Skin of body (tissue), 2 donors: ENCODE data around the gene KRAS. TPM values are rescaled to one million over a fixed set of nuclear protein-coding genes. Genes with fewer than 3 reads are reported as not detected.
A peak's percentile ranks its signal among the peaks of the same experiment; 100 is the strongest.

Experiments used
- DNase-seq: peaks from one replicate; lab custom pipeline; 2025; lab: John Stamatoyannopoulos, UW
- total RNA-seq: library from RNA; depleted of rRNA; stranded (reverse); fragments of >200 nt; gene quantifications from one replicate; pipeline ENCODE4 v1.2.3, GENCODE V29; 2014

KRAS gene
- total RNA-seq, 1 donor from 2014 or later: 16.9 TPM

DNA sequence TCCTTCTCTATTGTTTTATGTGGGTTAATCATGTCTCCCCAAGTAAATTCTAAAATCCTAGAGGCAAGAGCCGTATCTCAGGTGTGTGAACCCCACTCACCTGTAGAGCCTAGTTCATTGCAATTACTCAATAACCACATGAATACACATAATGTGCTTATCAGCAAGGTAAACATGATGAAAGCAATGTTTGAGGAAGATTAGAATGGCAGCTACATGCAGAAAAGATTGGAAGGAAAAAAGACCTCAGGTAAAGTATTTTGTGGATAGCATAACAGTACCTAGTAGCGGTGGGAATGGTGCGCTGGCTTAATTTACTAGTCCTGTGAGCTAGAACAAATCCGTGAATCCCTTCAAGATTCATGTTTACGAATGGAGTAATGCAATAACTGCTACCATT is 5.3 kb upstream of the KRAS start:
- DNase-seq: no peak

DNA sequence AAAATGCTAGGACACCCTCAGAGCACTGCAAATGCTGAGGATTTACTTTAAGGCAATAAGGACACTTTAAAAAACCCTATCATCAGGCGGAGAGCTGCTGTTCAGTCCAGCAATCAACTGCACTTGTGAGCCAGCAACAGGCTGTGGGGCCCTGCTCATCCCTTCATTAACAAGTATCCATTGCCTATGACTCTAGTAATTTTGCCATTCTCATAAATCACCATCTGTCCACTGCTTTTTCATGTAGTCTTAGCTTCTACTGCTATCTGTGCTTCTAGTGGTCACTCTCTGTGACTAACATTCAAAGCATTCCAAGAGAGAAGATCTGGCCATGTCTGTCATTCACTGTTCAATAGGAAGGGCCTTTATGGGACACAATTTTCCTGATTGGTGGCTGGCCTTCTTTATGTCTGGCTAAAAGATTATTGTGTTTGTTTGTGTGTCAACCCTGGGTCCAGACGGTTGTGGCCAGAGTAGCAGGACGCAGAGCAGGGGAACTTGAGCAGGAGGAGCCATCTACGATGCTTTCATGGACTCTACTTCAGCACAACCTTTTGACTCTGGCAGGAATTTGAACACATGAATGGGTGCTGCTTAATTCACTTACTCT is 3.6 kb upstream of the KRAS start:
- DNase-seq: no peak

DNA sequence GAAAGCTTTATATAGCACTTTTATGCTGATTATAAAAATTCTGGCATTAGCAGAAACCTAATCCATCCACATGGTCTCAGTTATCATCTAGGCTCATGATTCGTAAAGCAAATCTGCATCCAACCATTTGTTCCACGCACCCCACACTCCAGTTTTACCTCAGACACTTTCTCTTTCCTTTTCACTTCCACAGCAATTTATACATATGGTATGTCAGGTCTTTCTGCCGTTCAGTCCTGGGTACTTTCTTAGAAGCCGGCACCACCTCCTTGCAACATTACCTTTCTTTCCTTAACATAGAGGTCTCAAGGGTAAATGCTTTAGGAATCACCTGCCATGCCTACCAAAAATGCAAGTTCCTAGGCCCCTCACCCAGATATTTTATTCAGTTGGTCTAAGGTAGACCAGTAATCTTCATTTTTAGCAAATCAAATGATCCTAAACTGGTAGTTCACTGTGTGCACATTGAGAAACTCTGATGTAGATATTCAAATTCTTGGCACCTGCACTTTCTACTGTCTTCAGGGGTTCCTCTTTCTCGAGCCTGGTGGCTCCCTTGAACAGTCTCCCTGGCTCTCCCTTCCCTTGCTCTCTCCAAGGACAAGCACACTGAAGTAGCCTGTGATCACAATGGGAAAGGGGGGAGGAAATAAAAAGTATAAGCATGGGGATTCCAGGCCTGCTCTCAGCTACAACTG is 2.8 kb upstream of the KRAS start:
- DNase-seq: no peak

DNA sequence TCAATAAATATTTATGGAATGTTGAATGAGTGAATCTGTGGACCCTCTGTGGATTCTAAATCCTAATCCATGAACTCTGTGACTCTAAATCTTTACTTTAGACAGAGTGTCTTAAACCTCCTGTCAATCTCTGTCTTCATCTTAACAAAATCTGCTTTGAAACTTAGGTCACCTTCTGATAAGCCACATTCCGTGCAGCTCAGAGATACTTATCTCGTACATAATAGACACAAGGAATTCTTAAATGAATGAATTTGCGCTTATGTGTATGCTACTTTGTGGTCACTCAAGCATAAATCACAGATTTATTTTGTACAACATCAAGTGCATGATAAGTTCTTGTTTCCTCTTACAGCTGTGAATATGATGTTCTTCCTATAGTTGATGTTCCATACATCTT is 2.2 kb upstream of the KRAS start:
- no peak for DNase-seq

DNA sequence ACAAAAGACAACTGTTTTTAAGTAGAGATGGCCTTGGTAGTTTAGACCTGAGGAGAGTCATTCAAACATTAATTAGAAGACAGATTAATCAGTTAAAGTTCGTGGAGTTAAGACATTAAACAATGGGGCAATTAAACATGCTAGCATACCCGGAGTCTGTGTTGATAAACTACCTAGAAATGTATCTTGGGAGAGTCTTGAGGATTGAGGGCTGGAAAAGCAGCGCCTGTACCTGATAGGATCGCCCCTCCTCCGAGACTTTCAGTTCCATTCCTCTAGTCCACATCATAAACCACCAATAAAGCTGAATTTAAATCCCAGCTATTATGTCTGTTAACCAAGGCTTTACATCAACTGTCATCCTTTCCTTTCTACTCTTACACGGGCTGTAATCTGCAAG is 1.0 kb upstream of the KRAS start:
- DNase-seq: no peak

DNA sequence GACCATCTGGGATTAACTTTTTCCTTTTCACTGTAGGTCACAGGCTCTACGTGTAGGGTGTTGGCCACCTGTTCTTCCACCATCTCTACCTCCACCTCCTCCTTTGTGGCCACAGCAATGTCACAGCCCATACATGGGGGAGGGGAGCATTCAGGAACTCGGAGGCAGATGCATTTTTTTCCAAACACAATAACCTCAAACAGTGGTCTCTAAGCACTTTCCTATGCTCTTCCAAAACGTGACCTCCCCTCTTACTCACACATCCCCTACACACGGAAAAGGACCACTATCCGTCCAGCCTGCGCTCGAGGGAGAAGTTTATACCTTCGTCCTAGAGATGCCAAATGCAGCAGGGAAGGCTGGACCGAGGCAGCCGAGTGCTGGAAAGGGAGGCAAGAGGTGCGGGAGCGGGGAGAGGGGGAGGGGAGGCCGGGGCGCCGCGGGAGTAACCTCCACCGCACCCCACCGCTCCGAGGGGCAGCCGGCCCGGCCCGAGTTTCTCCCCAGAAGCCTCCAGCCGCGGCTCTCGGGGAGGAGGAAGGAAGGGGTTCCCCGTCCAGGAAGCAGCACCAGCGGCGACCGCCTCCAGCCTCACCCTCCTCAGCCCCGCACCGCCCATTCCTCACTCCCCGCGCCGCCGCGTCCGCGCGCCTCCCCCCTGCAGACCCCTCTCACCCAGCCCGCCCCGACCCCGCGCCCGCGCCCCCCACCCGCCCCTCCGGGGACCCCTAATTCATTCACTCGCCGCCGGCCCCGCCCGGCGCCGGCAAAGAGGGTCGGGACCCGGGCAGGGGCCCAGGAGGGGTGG is 594 bp downstream of the KRAS start:
- no peak for DNase-seq

DNA sequence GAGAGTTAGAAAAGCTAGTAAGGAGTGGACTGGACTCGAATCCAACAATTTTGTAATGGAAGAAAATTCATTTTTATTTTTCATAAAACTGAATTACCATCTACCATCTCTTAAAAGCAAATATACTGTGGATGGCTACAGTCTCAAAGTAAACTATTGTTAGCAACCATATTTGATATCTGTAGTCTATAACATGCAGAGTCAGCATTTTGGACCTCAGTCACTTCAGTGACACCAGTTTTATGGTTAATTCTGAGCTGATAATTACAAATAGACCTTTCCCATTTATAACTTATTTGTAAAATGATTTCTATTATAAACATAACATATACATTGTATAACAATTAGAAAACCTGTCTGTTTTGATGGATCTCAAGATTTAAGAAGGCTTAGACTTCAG is 2.0 kb downstream of the KRAS start:
- no peak for DNase-seq

DNA sequence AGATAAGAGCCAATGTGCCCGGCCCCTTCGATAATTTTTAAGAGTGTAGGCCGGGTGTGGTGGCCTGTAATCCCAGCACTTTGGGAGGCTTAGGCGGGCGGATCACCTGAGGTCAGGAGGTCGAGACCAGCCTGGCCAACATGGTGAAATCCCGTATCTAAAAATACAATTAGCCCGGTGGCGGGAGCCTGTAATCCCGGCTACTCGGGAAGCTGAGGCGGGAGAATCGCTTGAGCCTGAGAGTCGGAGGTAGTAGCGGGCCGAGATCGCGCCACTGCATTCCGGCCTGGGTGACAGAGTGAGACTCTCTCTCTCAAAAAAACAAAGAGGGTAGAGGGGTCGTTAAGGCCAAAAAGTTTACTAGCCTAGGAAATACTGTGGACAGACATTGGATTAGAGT is 2.6 kb downstream of the KRAS start:
- DNase-seq: no peak

DNA sequence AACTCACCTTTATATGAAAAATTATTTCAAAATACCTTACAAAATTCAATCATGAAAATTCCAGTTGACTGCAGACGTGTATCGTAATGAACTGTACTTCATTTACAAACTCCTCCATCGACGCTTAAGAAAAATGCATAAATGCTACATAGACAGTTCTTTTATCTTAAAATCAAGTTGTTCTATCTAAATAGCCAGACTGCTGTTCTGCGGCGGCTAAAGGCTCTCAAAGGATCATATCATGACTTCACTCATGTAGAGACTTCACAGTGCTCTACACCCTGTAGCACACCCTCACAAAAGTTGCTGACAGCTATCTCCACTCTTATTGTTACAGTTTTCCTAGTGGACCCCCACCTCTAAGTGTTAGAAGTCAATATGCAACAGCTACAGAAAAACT is 5.2 kb downstream of the KRAS start:
- DNase-seq: no peak

DNA sequence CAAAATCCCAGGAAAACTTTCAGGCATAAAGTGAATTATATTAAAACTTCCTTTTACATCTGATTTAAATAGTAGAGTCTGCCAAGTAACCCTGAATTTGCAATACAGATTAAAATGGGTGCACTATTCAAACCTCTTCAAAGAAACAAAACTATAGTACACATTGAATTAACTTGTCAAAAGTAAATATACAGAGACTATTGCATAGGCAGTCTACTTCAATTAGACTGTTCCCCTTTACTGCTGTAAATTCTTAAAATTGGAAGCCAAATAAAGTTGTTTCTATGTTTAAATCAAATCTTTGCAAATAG is 7.1 kb downstream of the KRAS start:
- no peak for DNase-seq

DNA sequence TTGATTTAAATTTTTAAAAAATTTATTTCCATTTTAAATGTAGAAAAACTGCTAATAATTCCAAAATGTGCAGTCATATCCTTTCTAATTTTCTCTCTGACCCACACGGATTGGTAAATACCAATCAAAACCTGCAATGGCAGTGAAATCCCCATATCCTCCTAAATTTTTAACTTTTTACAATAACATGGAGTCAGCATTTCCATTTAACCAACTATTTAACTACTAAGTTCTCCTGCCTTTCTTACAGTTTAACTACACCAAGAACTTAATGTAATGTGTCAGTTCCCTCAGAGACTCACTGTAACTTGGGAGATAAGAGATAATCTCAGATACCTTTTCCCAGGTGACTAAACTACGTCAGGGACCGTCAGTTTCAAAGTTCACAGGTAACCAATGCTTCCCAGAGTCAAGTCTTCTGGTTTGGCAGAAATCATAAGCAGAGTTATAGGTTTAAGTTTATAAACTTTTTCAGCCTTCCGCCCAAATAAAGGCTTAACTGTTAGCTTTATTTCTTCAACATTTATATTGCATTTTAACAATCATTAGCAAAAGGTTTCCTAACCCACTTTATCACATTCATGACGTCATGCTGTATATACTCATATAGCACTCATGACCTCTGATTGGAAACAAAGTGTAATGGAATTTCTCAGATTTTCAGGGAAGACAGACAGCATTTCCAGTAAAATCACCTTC is 7.6 kb downstream of the KRAS start:
- DNase-seq: no peak

DNA sequence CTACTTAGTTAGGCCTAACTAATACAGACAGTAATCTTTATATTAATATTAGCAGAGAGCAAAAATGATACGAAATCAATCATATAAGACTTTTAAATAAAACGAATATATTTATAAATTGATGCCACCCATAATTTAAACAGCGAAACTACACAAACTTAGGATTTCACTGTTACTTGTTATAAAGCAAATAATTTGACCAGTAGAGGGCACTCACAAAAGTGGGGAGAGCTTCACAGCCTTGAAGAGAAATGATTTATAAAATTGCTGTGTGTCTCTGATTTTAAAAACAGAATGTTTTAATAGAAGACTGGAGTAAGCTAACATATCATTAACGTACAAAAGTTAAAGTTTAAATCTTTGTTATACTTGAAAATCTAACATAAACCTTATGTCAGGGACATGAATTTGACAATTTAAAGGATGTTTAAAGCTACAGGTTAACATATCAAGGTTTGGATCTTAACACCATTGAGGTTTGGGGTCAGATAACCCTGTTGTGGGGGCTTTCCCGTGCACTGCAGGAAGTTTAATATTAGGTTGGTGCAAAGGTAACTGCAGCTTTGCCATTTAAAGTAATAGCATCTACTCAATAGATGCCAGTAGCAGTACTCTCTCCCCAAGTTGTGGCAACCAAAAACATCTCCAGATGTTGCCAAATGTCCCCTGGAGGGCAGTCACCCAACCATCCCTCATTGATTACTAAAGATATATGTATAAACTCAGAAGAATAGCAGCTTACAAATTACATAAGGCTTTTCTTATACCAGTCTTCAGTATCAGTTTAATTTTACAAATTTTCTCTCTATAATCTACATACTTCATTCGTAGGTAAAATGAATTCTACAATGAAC is 9.3 kb downstream of the KRAS start:
- DNase-seq: peak; percentile 46

DNA sequence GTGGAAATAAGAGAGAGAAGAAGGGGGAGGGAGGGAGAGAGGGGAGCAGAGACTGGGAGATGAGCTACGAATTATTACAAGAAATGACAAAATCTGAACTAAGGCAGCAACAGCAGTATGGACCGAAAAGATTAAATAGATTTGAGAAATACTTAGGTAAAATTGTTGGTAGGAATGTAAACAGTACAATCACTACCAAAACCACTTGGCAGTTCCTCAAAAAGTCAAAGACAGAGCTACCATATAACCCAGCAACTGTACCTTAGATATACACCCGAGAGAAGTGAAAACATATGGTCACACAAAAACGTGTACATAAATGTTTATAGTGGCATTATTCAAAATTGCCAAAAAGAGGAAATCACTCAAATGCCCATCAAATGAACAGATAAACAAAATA is 14.1 kb downstream of the KRAS start:
- no peak for DNase-seq

DNA sequence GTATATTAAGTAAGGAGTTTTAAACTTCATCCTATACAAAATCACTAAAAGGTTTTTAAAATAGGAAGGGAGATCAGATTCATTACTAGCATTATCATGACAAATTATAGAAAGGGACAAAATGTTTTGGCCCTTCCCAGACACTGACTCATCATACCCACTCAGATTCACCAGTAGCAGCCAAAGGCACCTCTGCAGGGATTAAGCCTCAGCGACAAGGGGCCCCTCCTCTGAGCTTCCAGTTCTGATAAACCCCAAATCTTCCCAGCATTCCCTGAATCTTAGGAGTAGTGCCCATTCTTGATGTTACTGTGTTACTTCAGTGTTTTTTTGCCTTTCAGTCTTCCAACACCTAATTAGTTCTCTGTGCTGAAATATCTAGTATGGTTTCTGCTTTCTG is 14.5 kb downstream of the KRAS start:
- no peak for DNase-seq

DNA sequence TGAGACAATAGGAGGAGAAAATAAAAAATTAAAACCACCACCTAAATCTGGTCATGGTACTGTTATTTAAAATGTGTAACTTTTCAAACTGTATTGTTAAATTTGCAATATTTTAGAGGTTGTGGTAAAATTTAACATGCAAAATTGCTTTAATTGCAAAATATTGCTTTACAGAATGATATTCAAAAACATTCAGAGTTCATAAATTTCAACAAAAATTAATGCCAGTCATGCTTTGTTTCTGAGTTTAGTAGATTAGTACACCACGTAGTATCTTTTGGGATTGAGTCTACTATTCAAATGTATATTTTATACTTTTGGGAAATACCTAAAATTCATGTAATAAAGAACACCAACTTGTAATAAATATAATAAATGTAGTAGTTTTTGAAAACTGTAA is 37.4 kb downstream of the KRAS start:
- no peak for DNase-seq

DNA sequence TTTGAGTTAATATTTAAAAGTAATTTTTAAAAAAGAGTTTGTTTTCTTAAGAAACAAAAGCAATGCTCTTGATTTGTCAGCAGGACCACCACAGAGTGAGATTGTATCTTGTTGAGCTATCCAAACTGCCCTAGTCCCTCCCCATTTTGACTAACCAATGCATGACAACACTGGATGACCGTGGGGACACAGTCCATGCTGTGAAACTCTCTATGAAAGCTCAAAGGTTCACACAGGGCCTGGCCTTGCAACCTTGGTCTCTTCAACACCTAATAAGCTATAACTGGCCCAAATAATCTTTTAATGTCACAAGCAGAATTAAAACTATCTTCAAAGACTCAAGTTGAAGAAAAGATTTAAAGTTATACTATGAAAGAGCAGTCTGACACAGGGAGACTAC is 42.2 kb downstream of the KRAS start:
- no peak for DNase-seq

DNA sequence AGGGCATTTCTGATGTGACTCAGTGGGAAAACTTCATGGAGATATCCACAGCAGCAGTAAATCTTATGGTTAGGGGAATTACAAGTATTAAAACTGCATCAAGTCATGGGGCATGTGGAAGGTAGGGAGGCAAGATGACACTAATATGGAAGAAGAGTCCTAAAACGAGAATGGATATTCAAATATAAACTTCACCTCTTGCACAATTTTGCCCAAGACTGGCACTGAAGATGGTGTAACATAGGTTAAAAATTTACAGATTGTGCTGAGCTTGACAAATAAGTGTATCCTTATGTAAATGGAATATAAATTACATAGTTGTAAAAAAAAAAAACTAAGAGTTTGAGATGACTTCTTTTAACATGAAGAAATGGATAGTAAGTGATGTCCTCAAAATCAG is 42.9 kb downstream of the KRAS start:
- DNase-seq: no peak

DNA sequence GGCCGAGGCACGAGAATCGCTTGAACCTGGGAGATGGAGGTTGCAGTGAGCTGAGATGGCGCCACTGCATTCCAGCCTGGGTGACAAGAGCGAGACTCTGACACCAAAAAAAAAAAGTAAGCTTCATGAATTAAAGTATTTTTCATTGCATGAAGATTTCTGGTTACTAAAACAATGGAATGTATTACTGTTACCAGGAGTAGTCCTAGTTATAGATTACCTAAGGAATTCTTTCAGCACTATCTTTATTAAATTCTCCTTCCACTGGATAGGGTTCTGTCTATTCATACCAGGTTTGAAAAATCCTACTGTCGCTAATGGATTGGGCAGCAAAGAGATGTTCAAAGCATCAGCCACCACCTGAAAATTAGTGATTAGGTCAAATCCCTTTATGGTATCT is 43.3 kb downstream of the KRAS start:
- no peak for DNase-seq

DNA sequence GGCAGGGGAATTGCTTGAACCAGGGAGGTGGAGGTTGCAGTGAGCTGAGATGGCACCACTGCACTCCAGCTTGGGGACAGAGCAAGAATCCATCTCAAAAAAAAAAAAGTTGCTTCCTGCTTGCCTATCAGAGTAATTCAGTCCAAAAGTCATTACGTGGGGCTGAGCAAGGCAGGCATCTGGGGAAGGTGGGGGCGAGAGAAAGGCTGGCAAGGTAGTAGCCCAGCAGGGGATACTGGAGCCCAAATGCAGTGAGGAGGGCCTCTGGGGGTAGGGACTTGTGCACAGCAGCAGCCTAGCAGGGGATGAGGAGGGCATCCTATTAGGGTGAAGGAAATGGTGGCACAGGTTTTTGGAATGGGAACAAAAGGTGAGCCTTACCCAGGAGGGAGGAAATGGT is 48.6 kb downstream of the KRAS start:
- DNase-seq: no peak

DNA sequence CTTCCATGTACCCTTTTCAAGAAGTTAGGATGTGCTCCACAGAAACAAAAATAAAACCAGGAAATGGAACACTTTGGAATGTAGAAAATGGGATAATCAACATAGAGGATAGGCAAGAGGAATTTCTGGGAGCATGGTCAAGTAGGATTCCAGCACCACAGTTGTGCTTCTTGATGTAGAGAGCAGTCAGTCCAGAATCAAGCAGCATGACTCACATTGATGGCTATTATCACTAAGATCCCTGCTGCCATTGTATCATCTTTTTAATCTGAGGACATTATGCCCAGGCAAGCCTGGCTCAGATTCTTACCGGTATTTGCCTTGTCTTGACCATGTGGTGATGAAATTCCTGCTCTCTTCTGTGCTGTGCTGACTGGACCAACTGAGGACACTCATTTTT is 50.0 kb downstream of the KRAS start:
- no peak for DNase-seq

DNA sequence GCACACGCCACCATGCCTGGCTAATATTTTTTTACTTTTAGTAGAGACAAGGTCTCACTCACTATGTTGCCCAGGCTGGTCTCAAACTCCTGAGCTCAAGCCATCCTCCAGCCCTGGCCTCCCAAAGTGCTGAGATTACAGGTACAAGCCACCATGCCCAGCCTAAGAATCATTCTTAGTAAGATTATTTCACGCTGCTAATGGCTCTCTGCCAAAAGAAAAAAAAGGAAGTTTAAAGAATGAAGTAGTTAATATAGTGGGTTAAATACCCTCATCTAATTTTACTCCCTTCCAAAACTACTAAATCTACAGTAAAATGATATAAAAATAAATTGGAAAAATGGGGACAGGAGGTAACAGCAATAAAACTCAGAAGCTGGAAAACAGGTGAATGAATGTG is 53.1 kb downstream of the KRAS start:
- DNase-seq: no peak
